ENCODE measurements around the gene OR10R2.

GRCh38 chr1:158507511-158507910 lies 35.5 kb downstream of the OR10R2 start:
- TF ChIP-seq POLR2A (IDR thresholded peaks at IDR 0.05; ENCODE audit: low read depth, low read length) (no peak), POLR2AphosphoS5 (IDR thresholded peaks at IDR 0.05; ENCODE audit: low read depth, low read length) (no peak), TAF1 (IDR thresholded peaks at IDR 0.05; ENCODE audit: low read depth, low read length) (no peak), SPI1 (IDR thresholded peaks at IDR 0.05; ENCODE audit: low read depth, low read length) (no peak), PAX5 (IDR thresholded peaks at IDR 0.05; ENCODE audit: insufficient read depth, low read length, severe bottlenecking) (no peak), POU2F2 (IDR thresholded peaks at IDR 0.05; ENCODE audit: low read depth, low read length) (no peak)

All from GM12891 (cell line).